ENCODE results near the gene VMP1.

DNA sequence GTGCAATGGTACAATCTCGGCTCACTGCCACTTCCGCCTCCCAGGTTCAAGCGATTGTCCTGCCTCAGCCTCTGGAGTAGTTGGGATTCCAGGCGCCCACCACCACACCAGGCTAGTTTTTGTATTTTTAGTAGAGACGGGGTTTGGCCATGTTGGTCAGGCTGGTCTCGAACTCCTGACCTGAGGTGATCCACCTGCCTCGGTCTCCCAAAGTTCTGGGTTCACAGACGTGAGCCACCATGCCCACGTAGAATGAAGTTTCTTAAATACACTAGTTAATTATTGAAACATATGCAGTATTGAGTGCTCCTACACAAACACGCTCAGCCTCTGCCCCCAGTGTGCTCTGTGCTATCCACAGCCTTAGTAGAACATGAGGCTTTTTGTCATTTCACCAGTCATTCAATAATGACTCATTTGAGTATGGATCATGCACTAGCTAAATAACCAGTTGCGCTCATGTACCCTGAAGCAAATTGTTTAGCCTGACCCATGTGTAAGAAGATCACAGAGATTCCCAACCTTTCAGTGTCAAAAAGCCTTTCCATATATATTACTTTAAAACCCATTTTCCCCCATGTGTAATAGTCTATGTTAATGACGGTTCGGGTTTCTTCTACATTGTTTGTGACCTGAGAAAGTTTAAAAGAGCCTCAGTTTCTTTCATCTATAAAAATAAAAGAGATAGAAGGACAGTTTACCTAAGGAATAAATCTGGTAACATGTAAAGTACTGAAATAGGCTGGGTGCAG lies 135.6 kb downstream of the VMP1 start:
- TF ChIP-seq, protein P1, sequence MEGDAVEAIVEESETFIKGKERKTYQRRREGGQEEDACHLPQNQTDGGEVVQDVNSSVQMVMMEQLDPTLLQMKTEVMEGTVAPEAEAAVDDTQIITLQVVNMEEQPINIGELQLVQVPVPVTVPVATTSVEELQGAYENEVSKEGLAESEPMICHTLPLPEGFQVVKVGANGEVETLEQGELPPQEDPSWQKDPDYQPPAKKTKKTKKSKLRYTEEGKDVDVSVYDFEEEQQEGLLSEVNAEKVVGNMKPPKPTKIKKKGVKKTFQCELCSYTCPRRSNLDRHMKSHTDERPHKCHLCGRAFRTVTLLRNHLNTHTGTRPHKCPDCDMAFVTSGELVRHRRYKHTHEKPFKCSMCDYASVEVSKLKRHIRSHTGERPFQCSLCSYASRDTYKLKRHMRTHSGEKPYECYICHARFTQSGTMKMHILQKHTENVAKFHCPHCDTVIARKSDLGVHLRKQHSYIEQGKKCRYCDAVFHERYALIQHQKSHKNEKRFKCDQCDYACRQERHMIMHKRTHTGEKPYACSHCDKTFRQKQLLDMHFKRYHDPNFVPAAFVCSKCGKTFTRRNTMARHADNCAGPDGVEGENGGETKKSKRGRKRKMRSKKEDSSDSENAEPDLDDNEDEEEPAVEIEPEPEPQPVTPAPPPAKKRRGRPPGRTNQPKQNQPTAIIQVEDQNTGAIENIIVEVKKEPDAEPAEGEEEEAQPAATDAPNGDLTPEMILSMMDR (conservative IDR thresholded peaks at IDR 0.05) = no peak
- no peak for TF ChIP-seq ZFX (IDR thresholded peaks at IDR 0.05)
